Nucleus accumbens (tissue), 56 donors: ENCODE measurements around the gene PIK3R1.
A peak's percentile ranks its signal among the peaks of the same experiment; 100 is the strongest.

Experiments
- DNase-seq, 56 donors: peaks; one replicate each; lab custom pipeline; 2025; lab: John Stamatoyannopoulos, UW

The PIK3R1 gene

GRCh38 chr5:68249520-68249919 lies 34.0 kb downstream of the PIK3R1 start:
- DNase-seq, result no peak

- no peak for DNase-seq
These were observed 35.2 kb downstream of the PIK3R1 start for GRCh38 chr5:68250661-68251298.

GRCh38 chr5:68251386-68251785 lies 35.8 kb downstream of the PIK3R1 start:
- peak in 1 of 56 donors; percentile 29 for DNase-seq

GRCh38 chr5:68251804-68252522 lies 36.4 kb downstream of the PIK3R1 start:
- peak in 6 of 56 donors; percentile 19 to 35 (median 27) for DNase-seq

- DNase-seq, result peak in 40 of 56 donors; percentile 7 to 74 (median 42)
These were observed 37.4 kb downstream of the PIK3R1 start for GRCh38 chr5:68252673-68253623.

- no peak for DNase-seq
These were observed 38.3 kb downstream of the PIK3R1 start for GRCh38 chr5:68253624-68254585.

- DNase-seq, result no peak
These were observed 39.3 kb downstream of the PIK3R1 start for GRCh38 chr5:68254810-68255209.

GRCh38 chr5:68255305-68256120 lies 40.0 kb downstream of the PIK3R1 start:
- no peak for DNase-seq

- no peak for DNase-seq
These were observed 41.7 kb downstream of the PIK3R1 start for GRCh38 chr5:68257210-68257609.

- DNase-seq, result no peak
These were observed 43.0 kb downstream of the PIK3R1 start for GRCh38 chr5:68258531-68258930.

GRCh38 chr5:68259700-68260099 lies 44.1 kb downstream of the PIK3R1 start:
- DNase-seq, result no peak

- DNase-seq, result no peak
These were observed 44.9 kb downstream of the PIK3R1 start for GRCh38 chr5:68260467-68260866.

- DNase-seq, result no peak
These were observed 45.6 kb downstream of the PIK3R1 start for GRCh38 chr5:68261169-68261568.

- no peak for DNase-seq
These were observed 46.1 kb downstream of the PIK3R1 start for GRCh38 chr5:68261569-68262065.

GRCh38 chr5:68264024-68264956 lies 48.7 kb downstream of the PIK3R1 start:
- DNase-seq, result no peak

- no peak for DNase-seq
These were observed 49.8 kb downstream of the PIK3R1 start for GRCh38 chr5:68265347-68265746.

- DNase-seq, result no peak
These were observed 50.4 kb downstream of the PIK3R1 start for GRCh38 chr5:68265822-68266395.
